Lower leg skin (tissue), 3 donors: ENCODE measurements around the gene ARMC2.

Source experiments
- CTCF ChIP-seq, 3 donors: fragments of 450-650 bp; IDR thresholded peaks; one replicate each; pipeline ENCODE4 v1.5.1; 2016; ENCODE audit warnings: antibody characterized with exemption in 3 of 3, mild to moderate bottlenecking in 3 of 3, moderate library complexity in 2 of 3
- POLR2A ChIP-seq, 2 donors: fragments of 450-650 bp; IDR thresholded peaks; one replicate each; pipeline ENCODE4 v1.6.1; 2016 to 2017; ENCODE audit warnings: antibody characterized with exemption in 2 of 2, mild to moderate bottlenecking in 1 of 2, moderate library complexity in 1 of 2

- TF ChIP-seq CTCF (IDR thresholded peaks at IDR 0.05) (no peak), POLR2A (IDR thresholded peaks at IDR 0.05) (no peak)
Observed at GRCh38 chr6:108944707-108945680, 96.8 kb downstream of the ARMC2 start.
